GM23338 (cell line): ENCODE results near the gene NR1I2. TPM values are rescaled to one million over a fixed set of nuclear protein-coding genes. Genes with fewer than 3 reads are reported as not detected.

ENCODE experiments used
- ATAC-seq: fragments of 200-7000 bp; cut with Tn5 transposase; 3 replicates; pipeline ENCODE4 v1.9.1; 2020
- DNase-seq: peaks from one replicate; pipeline ENCODE4 v3.0.0-alpha.2; 2015; ENCODE audit warnings: low spot score
- H2AFZ ChIP-seq: fragments of 200-600 bp; sonication (generic); 2 replicates; pipeline ENCODE4 v1.8.0; 2016; ENCODE audit warnings: antibody characterized with exemption, mild to moderate bottlenecking, moderate library complexity
- H3F3A ChIP-seq: fragments of 200-600 bp; sonication (generic); replicated peaks from 2 replicates; pipeline ENCODE4 v1.8.0; 2017; ENCODE audit warnings: antibody characterized with exemption, mixed run types, low read depth
- H3K27ac ChIP-seq: fragments of 200-600 bp; sonication (generic); 2 replicates; pipeline ENCODE4 v1.6.1; 2016; ENCODE audit warnings: low read depth
- H3K27me3 ChIP-seq: fragments of 200-600 bp; sonication (generic); 2 replicates; pipeline ENCODE4 v1.8.0; 2016; ENCODE audit warnings: mild to moderate bottlenecking, mixed run types, moderate library complexity; ENCODE audit not compliant: insufficient read depth
- H3K36me3 ChIP-seq: fragments of 200-600 bp; sonication (generic); 2 replicates; pipeline ENCODE4 v1.8.0; 2016; ENCODE audit warnings: mild to moderate bottlenecking; ENCODE audit not compliant: insufficient read depth
- H3K4me1 ChIP-seq: fragments of 200-600 bp; sonication (generic); 2 replicates; pipeline ENCODE4 v1.8.0; 2016; ENCODE audit warnings: mild to moderate bottlenecking, moderate library complexity; ENCODE audit not compliant: insufficient read depth
- H3K4me2 ChIP-seq: fragments of 200-600 bp; sonication (generic); 2 replicates; pipeline ENCODE4 v1.7.1; 2017; ENCODE audit warnings: mixed run types
- H3K4me3 ChIP-seq: fragments of 200-600 bp; sonication (generic); 2 replicates; pipeline ENCODE4 v1.6.1; 2016; ENCODE audit warnings: mixed run types
- H3K79me2 ChIP-seq: fragments of 200-600 bp; sonication (generic); replicated peaks from 2 replicates; pipeline ENCODE4 v1.8.0; 2017; ENCODE audit warnings: mild to moderate bottlenecking; ENCODE audit not compliant: insufficient read depth
- H3K9me2 ChIP-seq: fragments of 200-600 bp; sonication (generic); 2 replicates; pipeline ENCODE4 v1.8.0; 2017; ENCODE audit not compliant: insufficient read depth
- H4K20me1 ChIP-seq: fragments of 200-600 bp; sonication (generic); replicated peaks from 2 replicates; pipeline ENCODE4 v1.8.0; 2017; ENCODE audit warnings: mild to moderate bottlenecking; ENCODE audit not compliant: insufficient read depth
- H3K27ac Mint-ChIP-seq: 2 replicates; pipeline ENCODE4 v1.8.0; 2020; ENCODE audit warnings: inconsistent platforms, mild to moderate bottlenecking, moderate library complexity, mixed read lengths
- H3K27me3 Mint-ChIP-seq: 3 replicates; pipeline ENCODE4 v1.8.0; 2022; ENCODE audit warnings: low read depth, mild to moderate bottlenecking, moderate library complexity, mixed read lengths, inconsistent platforms; ENCODE audit not compliant: insufficient read depth, poor library complexity
- H3K36me3 Mint-ChIP-seq: 3 replicates; pipeline ENCODE4 v1.8.0; 2021; ENCODE audit warnings: low read depth, mild to moderate bottlenecking, inconsistent platforms, moderate library complexity, mixed read lengths
- H3K4me1 Mint-ChIP-seq: 3 replicates; pipeline ENCODE4 v1.8.0; 2020; ENCODE audit warnings: mild to moderate bottlenecking, inconsistent platforms, mixed read lengths
- H3K4me3 Mint-ChIP-seq: 3 replicates; pipeline ENCODE4 v1.8.0; 2021; ENCODE audit warnings: moderate library complexity, mild to moderate bottlenecking, inconsistent platforms, mixed read lengths
- H3K9me3 Mint-ChIP-seq: 3 replicates; pipeline ENCODE4 v1.8.0; 2020; ENCODE audit warnings: moderate library complexity, mild to moderate bottlenecking, inconsistent platforms, mixed read lengths
- CREB1 ChIP-seq: fragments of 250-450 bp; sonication (Bioruptor Pico); IDR thresholded peaks from 2 replicates; pipeline ENCODE4 v1.5.0; 2020; ENCODE audit warnings: low read depth, mild to moderate bottlenecking, moderate library complexity
- EZH2 ChIP-seq: fragments of 200-600 bp; sonication (generic); IDR thresholded peaks from one replicate; pipeline ENCODE4 v1.8.0; 2017; ENCODE audit warnings: antibody characterized with exemption, mild to moderate bottlenecking, low read depth; ENCODE audit not compliant: unreplicated experiment
- JUNB ChIP-seq: IDR thresholded peaks from one replicate; pipeline ENCODE4 v1.6.1; 2016; ENCODE audit warnings: antibody characterized with exemption; ENCODE audit not compliant: unreplicated experiment
- ZNF114 ChIP-seq: fragments of 250-450 bp; sonication (Bioruptor Pico); IDR thresholded peaks from 2 replicates; pipeline ENCODE4 v1.5.0; 2020; ENCODE audit warnings: mild to moderate bottlenecking, moderate library complexity
- ZNF331 ChIP-seq: fragments of 250-450 bp; sonication (Bioruptor Pico); IDR thresholded peaks from 2 replicates; pipeline ENCODE4 v1.5.0; 2020; ENCODE audit warnings: low read depth, mild to moderate bottlenecking, moderate library complexity
- polyA plus RNA-seq: library from polyadenylated mRNA; unstranded; fragments of >200 nt; fragmentation: Nextera tagmentation; extraction: Ambion mirVana; gene quantifications from 2 replicates; pipeline ENCODE4 v1.2.1, GENCODE V29; 2016
- total RNA-seq: library from RNA; depleted of rRNA; stranded (reverse); fragments of >200 nt; shearing (Covaris generic); gene quantifications from 2 replicates; pipeline ENCODE4 v1.2.3, GENCODE V29; 2014
- TF ChIP-seq, protein P1 (sequence below), 2 experiments: fragments of 200-600 bp in 1 of 2; sonication (generic) in 1 of 2; conservative IDR thresholded peaks; 2 replicates each; pipeline versions ENCODE4 v1.5.1 to v1.6.1; 2016 to 2017; ENCODE audit warnings: antibody characterized with exemption in 2 of 2, low read depth in 2 of 2, mild to moderate bottlenecking in 2 of 2, moderate library complexity in 1 of 2
- TF ChIP-seq, protein P2 (sequence below): fragments of 250-450 bp; sonication (Bioruptor Pico); IDR thresholded peaks from 2 replicates; pipeline ENCODE4 v1.5.0; 2020; ENCODE audit warnings: mild to moderate bottlenecking, moderate library complexity
- TF ChIP-seq, protein P3 (sequence below): IDR thresholded peaks from 2 replicates; pipeline ENCODE4 v1.6.1; 2016; ENCODE audit warnings: antibody characterized with exemption

Gene NR1I2
- total and polyA plus RNA-seq, 2 experiments from 2014 or later: 0.89 to 4.4 TPM

DNA sequence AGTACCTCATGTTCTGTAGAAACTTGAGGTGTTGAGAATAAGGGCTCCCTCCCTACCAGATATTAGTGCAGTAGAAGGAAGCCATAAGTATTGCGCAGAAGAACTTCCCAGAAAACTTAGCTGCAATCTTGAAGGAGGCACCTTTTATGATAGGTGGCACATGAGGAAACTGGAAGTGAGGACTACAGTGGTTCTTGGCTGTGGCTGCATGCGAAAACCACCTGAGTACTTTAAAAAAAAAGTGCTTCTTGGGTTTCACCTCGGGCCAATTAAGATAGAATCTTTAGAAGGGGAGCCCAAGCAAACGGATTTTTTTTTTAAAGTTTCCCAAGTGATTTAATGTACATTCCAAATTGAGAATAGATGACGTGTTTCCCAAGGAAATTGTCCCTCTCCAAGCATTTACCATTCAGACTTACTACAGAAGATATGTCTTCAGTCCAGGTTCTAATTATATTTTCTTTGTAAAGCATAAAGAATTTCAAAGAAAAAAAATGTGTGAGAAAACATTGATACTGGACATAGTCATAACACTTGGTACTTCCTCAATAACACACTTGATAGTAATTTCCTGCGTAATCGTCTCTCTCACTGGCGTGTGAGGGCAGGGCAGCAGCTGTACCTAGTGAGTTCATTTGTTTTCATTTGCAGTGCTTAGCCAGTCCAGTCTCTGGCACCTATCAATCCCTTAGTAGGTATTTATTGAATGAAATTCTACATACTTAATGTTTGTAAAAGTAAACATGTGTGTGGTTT, 12.3 kb upstream of the NR1I2 start:
- Histone ChIP-seq H3K27me3 (no peaks in the 10 kb centered on the region), H3K4me2 (no peak overlapping the region), H3K4me3 (no peak overlapping the region), H3K4me1 (no peaks in the 10 kb centered on the region), H3K36me3 (no peaks in the 10 kb centered on the region), H4K20me1 (no peaks in the 10 kb centered on the region), H3F3A (no peaks in the 10 kb centered on the region), H3K79me2 (no peaks in the 10 kb centered on the region), H2AFZ (no peak overlapping the region), H3K27ac (no peak overlapping the region), H3K9me2 (peaks cover 3% of the 10 kb centered on the region; the same call in 1 of the 2 replicates)
- H3K27me3 Mint-ChIP-seq: no peaks in the 10 kb centered on the region
- H3K36me3 Mint-ChIP-seq: 0 out of 3 replicates have a peak, but pooled peaks cover 3% of the 10 kb centered on the region
- peaks cover 5% of the 10 kb centered on the region; the same call in 1 of the 3 replicates for H3K4me1 Mint-ChIP-seq
- no peak for DNase-seq
- no peak overlapping the region for H3K27ac Mint-ChIP-seq
- no peak for ATAC-seq
- no peak overlapping the region for H3K4me3 Mint-ChIP-seq
- TF ChIP-seq, protein P1, sequence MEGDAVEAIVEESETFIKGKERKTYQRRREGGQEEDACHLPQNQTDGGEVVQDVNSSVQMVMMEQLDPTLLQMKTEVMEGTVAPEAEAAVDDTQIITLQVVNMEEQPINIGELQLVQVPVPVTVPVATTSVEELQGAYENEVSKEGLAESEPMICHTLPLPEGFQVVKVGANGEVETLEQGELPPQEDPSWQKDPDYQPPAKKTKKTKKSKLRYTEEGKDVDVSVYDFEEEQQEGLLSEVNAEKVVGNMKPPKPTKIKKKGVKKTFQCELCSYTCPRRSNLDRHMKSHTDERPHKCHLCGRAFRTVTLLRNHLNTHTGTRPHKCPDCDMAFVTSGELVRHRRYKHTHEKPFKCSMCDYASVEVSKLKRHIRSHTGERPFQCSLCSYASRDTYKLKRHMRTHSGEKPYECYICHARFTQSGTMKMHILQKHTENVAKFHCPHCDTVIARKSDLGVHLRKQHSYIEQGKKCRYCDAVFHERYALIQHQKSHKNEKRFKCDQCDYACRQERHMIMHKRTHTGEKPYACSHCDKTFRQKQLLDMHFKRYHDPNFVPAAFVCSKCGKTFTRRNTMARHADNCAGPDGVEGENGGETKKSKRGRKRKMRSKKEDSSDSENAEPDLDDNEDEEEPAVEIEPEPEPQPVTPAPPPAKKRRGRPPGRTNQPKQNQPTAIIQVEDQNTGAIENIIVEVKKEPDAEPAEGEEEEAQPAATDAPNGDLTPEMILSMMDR (conservative IDR thresholded peaks at IDR 0.05; ENCODE audit: low read depth in 2 of 2): no peak
- TF ChIP-seq EZH2 (no peak), ZNF331 (no peak), JUNB (no peak), CREB1 (CRISPR knock-in tag) (no peak), ZNF114 (no peak)
- TF ChIP-seq, protein P2, sequence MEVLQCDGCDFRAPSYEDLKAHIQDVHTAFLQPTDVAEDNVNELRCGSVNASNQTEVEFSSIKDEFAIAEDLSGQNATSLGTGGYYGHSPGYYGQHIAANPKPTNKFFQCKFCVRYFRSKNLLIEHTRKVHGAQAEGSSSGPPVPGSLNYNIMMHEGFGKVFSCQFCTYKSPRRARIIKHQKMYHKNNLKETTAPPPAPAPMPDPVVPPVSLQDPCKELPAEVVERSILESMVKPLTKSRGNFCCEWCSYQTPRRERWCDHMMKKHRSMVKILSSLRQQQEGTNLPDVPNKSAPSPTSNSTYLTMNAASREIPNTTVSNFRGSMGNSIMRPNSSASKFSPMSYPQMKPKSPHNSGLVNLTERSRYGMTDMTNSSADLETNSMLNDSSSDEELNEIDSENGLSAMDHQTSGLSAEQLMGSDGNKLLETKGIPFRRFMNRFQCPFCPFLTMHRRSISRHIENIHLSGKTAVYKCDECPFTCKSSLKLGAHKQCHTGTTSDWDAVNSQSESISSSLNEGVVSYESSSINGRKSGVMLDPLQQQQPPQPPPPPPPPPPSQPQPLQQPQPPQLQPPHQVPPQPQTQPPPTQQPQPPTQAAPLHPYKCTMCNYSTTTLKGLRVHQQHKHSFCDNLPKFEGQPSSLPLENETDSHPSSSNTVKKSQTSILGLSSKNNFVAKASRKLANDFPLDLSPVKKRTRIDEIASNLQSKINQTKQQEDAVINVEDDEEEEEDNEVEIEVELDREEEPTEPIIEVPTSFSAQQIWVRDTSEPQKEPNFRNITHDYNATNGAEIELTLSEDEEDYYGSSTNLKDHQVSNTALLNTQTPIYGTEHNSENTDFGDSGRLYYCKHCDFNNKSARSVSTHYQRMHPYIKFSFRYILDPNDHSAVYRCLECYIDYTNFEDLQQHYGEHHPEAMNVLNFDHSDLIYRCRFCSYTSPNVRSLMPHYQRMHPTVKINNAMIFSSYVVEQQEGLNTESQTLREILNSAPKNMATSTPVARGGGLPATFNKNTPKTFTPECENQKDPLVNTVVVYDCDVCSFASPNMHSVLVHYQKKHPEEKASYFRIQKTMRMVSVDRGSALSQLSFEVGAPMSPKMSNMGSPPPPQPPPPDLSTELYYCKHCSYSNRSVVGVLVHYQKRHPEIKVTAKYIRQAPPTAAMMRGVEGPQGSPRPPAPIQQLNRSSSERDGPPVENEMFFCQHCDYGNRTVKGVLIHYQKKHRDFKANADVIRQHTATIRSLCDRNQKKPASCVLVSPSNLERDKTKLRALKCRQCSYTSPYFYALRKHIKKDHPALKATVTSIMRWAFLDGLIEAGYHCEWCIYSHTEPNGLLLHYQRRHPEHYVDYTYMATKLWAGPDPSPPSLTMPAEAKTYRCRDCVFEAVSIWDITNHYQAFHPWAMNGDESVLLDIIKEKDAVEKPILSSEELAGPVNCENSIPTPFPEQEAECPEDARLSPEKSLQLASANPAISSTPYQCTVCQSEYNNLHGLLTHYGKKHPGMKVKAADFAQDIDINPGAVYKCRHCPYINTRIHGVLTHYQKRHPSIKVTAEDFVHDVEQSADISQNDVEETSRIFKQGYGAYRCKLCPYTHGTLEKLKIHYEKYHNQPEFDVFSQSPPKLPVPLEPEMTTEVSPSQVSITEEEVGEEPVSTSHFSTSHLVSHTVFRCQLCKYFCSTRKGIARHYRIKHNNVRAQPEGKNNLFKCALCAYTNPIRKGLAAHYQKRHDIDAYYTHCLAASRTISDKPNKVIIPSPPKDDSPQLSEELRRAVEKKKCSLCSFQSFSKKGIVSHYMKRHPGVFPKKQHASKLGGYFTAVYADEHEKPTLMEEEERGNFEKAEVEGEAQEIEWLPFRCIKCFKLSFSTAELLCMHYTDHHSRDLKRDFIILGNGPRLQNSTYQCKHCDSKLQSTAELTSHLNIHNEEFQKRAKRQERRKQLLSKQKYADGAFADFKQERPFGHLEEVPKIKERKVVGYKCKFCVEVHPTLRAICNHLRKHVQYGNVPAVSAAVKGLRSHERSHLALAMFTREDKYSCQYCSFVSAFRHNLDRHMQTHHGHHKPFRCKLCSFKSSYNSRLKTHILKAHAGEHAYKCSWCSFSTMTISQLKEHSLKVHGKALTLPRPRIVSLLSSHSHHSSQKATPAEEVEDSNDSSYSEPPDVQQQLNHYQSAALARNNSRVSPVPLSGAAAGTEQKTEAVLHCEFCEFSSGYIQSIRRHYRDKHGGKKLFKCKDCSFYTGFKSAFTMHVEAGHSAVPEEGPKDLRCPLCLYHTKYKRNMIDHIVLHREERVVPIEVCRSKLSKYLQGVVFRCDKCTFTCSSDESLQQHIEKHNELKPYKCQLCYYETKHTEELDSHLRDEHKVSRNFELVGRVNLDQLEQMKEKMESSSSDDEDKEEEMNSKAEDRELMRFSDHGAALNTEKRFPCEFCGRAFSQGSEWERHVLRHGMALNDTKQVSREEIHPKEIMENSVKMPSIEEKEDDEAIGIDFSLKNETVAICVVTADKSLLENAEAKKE (CRISPR knock-in tag): no peak
- TF ChIP-seq, protein P3, sequence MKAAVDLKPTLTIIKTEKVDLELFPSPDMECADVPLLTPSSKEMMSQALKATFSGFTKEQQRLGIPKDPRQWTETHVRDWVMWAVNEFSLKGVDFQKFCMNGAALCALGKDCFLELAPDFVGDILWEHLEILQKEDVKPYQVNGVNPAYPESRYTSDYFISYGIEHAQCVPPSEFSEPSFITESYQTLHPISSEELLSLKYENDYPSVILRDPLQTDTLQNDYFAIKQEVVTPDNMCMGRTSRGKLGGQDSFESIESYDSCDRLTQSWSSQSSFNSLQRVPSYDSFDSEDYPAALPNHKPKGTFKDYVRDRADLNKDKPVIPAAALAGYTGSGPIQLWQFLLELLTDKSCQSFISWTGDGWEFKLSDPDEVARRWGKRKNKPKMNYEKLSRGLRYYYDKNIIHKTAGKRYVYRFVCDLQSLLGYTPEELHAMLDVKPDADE: no peak
- peaks cover 3% of the 10 kb centered on the region; the same call in 1 of the 3 replicates for H3K9me3 Mint-ChIP-seq
